GM18505 (cell line): Measurements from ENCODE around the gene PRR5L.

Experiments used
- ATAC-seq: cut with Tn5 transposase; IDR thresholded peaks from one replicate; pipeline ENCODE4 v1.9.1; 2021; ENCODE audit not compliant: unreplicated experiment
- POLR2A ChIP-seq: IDR thresholded peaks from 4 replicates; pipeline ENCODE4 v1.6.1; 2011; ENCODE audit warnings: borderline replicate concordance; ENCODE audit not compliant: insufficient read depth, insufficient read length; ENCODE audit errors: extremely low read depth

PRR5L gene

DNA sequence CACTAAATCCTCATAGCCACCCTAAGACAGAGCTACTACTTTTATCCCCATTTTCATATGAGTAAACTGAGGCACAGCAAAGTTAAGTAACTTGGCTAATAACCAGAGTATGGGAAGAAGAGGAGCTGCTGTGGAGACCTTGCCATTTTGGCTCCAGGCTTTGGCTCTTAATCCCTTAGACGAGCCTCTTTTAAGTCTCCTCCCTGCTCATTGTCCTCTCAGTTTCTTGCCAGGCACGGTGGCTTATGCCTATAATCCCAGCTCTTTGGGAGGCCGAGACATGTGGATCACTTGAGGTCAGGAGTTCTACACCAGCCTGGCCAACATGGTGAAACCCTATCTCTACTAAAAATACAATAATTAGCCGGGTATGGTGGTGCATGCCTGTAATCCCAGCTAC lies 78.6 kb downstream of the PRR5L start:
- no peak for ATAC-seq

DNA sequence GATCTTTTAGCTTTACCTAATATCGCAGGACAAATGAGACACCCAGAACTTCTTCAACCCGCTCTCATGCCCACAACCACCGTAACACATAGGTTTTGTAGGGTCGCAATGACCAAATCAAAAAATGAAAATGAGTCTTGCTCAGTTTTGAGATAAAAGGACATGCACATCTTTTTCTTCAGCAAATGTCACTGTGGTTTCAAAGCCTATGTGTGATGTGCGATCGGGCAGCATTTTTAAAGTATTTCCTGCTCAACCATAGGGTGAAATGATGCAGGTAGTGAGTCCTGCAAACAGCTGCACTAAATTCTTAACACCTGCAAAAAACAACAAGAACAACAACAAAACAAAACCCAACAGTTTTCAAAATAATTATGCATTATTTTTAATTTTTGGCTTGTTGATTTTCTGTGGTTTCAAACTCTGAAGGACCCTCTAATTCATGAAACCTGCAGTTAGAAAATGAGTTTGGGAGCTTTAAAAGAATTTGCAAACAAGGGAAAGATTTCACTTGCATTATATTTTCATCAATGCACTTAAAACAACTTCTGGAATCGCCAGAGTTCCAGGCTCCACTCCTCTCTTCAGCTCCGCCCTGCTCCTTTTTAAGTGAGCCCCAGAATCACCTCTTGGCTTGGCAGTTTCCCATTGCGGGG lies 79.4 kb downstream of the PRR5L start:
- no peak for ATAC-seq

More for the DNA sequence above, 78.6 kb downstream of the PRR5L start:
- TF ChIP-seq POLR2A: no peak

DNA sequence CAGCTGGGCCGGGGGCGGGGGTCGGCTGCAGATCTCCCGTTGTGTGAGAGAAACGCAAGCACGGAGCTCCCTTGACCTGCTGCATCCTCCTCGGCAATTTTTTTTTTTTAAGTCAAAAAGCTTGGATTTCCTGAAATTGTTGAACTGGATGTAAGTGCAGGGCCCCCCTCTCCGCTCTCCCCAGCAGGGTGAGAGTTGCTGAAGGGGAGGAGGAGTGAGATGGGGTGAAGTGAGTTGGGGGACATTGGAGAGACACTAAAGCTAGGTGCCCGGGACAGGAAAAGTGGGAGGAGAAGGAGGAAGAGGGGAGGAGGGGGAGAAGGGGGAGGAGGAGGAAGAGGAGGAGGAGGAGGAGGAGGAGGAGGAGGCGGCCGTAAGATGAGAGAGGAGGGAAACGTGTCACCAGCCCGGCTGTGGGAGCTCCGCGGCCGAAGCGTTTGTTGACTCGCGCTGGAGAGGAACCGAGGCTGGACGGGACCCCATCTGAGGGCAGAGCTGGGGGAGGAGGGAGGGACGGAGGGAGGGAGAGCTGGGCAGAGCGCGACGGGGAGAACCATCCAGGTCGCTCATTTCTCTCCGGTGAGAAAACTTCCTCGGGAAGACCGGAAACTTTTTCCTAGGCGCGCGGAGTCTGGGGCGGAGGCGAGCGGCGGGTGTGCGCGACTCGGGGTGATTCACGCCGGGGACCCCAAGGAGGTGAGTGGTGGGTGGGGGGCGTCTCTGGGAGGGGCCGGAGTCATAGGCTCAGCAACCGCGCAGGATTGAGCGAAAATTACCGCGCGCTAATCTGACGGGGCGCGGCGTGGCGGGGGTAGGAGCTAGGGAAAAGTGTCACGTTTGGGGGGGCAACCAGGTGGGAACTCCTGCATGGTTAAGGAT lies 80.2 kb downstream of the PRR5L start:
- no peak for ATAC-seq
- no peak for TF ChIP-seq POLR2A

More for the DNA sequence above, 79.4 kb downstream of the PRR5L start:
- no peak for TF ChIP-seq POLR2A

DNA sequence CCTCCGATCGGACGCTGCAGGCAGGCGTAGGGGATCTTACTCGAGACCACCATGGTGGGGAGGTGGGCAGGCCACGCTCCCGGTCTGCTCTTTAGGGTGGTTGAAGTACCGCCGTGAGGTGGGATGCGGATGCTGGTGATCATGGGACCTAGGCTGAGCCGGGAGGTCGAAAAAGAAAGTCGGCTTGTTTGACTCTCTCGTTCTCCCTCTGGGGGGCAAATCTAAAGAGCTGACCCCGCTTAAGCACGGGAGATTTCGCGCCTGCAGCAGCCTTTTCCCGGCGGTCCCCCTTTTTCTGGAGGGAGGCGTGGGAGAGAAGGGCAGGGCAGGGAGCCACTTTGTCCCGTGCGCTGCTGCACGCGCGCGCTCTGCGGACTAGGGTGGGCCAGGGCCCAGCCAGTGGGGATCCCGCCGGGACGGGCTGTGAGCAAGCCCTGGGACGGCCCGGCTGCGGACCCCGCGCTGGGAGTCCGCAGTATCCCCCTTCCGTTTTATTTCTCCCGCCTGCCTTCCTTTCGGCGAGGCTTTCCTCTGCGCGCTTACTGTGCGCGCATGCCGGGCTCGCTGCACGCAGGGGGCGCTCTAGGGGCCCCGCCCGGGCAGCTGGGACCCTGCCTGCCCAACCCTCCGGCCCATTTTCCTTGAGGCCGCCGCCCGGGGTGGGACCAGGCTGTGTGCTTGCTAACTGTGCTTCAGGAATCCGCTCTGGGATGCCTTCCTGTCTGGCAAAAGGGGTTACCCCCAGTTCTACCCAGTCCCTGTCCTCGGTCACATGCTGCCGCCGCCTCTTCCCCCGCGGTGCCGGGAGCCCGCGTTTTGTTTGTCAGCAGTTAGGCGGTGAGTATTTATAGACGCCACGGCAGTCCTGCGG lies 81.0 kb downstream of the PRR5L start:
- no peak for TF ChIP-seq POLR2A
- ATAC-seq: peak; percentile 76

DNA sequence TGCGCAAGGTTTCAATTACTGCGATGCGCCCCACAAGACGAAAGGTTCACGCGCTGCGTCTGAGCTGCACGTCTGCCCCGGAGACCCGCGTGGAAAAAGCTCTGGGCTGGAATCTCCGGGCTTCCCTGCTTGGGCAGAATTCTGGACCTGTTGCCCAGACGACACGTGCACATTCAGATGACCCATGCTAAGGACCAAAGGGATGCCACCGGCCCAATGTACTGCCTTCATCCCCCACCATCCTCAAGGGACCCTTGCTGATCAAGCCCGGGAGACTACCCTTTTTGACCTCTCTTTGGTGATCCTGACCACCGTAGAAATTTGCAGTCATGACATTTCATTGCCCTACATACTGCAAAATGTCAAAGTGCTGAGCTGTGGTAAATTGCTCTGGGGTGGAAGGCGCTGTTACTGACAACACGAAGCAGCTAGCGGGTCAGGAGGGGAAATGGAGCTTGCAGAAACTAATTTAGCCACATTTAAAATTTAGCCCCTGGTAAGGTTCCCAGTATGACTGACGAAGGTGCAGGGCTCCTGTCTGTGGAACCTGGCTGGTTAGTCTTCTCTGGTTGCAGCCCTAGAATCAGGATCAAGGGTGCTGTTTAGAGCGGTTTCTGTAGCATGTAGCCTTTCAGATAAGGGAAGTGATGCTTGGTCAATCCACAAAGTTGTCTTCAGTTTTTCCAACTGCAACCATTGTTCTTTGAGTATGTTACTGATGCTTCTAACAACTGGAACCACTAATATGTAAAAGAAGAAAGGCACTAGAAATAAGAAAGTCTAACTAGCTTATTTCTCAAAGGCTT lies 81.9 kb downstream of the PRR5L start:
- ATAC-seq: no peak
- no peak for TF ChIP-seq POLR2A

DNA sequence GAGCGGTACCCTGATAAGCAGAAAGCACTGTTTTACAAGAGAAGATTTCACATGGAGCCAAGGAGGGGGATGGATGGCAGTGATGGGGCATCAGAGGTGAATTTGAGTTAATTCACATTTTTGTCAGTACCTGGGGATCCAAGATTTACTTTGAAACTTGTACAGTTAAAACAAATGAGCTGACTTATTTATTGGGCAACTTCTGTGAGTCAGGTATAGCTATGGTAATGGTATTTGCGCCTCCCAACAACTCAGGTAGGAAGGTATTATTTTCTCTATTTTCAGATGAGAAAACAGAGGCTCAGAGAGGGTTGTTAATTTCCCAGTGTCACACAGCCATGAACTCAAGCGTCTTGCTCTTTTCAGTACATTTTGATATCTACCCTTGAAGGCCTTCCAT lies 83.6 kb downstream of the PRR5L start:
- ATAC-seq: no peak
- no peak for TF ChIP-seq POLR2A

DNA sequence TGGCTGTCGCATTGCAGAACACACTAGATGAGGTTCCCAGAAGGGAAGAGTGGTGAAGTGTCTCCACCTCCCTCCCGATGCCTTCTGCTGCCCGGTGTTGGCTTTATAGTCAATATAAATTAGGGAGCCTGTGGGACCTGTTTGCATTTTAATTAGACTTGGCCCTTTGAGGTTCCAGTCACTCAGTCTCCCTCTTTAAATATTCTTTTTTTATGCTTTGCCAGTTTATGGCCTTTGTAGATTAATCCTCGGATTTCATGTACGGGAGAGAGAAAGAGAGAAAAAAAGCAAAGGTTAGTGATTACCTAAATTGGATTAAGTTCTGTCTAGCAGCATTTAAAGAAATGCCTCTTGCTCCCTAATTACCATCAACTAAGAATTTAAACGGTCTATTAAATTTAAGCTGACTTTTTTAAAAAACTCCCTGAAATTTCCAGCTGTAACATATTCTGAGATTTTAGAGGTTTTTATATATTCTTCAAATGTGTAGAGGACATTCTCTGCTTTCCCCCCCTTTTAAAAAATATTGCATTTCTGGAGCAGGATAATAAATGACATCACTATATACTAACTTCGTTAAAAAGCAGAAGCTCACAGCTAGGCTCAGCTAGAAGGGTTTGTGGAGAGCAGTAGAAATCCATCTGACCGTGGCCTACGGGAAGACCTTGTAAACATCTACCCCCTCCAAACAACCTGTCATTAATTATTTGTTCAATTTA lies 84.4 kb downstream of the PRR5L start:
- no peak for ATAC-seq
- no peak for TF ChIP-seq POLR2A

DNA sequence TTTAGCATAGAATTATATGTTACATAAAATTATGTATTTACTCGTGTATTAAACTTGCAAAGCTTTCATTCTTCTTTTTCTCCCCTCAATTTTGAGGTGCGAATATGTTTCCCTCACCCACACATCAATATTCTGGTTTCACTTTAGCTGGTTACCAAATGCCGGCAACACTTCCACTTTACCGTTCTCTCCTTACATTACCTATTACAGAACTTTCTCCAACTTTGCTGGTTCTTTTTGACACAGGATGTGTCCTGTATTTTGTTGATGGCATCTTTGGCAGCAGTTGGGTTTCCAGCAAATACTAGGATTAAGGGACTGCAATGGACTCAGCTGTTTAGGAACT lies 84.9 kb downstream of the PRR5L start:
- TF ChIP-seq POLR2A: no peak
- ATAC-seq: no peak

DNA sequence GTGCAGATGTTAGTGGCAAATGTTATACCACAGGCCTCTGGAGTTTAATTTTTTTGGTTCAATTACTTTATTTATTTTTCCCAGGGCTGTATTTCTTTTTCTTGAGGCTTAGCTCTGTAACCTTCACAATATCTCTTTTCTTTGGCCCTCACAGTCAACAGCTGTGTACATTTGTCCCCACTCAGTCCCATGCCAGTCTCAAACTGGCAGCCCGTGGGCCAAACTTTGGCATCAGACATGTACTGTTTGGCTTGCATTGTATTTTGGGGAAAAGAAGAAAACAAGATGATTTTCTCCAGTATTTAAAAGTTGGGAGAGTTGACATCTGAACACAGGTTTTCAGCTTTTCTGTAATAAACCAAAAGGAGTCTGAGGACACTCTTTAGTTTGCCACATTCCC lies 87.1 kb downstream of the PRR5L start:
- ATAC-seq: no peak
- TF ChIP-seq POLR2A: no peak

DNA sequence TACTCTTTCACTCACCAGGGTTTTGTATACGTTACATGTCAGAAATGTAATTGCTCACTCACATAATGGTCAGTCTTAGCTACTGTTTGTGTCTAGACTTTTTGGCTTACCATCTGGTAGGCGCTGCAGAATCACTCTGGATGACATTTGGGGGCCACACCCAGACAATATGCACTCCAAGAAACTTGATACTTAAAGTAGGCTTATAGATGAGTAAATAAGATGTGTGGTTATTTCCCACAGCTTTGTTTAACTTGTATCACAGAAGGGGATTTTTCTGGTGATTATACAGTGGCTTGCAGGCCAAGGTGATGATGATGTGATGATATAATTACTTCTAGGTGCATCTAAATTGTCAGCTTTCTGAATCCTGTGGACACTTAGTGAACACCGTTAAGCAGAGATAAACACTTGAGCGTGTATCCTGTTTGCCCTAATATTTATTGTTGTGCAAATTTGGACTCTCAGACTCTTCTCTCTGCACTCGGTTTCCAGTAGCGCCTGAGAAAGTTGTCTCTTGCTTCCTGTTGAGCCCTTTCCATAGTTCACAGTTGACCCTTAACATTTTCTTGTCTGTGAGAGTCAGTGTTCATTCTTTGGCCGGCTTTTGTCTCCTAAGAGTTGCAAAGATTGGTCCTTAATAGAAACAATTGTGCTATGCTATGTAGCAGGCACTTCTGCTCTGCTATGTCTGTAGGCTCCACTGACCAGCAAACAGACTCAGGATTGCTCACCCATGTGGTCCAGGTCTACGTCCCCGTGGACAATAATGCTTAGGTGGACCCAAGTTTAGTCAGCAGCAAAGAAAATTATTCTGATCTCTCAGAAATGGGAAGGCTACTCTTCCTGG lies 89.3 kb downstream of the PRR5L start:
- ATAC-seq: no peak
- no peak for TF ChIP-seq POLR2A

DNA sequence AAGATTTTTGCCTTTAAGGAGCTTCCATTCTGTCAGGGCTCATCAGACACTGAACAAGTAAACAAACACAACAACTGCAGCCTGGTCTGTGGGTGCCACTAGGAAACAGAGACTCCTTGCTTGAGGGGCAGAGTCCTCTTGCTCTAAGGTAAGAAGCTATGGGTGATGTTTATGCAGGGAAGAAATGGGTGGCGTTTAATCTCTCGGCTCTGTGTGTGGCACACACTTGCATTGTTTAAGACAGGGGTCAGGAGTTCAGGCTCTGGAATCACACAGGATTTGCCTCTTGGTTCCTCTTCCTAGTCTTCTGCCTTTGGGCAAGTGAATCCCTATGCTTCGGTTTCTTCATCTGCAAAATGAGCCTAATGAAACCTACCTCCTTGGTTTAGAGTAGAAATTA lies 90.3 kb downstream of the PRR5L start:
- ATAC-seq: no peak
- TF ChIP-seq POLR2A: no peak
